ENCODE results near the gene SLC10A7.

SLC10A7 gene

DNA sequence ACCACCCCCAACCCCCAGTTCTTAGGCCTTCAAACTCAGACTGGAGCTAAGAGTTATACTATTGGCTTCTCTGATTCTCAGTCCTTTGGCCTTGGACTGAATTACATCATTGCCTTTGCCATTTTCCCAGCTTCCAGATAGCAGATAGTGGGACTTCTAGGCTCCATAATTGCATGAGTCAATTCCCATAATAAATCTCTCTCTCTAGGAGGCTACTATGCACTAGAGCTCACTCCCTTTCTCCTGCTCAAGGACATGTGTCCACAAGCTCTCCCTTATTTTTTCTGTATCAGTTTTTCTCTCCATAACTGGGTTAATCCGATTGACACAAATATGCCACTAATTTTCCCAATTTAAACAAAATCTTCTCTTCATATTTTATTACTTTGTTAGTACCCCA, 204.0 kb downstream of the SLC10A7 start:
- H3K9me3 Mint-ChIP-seq = no peaks in the 10 kb centered on the region

DNA sequence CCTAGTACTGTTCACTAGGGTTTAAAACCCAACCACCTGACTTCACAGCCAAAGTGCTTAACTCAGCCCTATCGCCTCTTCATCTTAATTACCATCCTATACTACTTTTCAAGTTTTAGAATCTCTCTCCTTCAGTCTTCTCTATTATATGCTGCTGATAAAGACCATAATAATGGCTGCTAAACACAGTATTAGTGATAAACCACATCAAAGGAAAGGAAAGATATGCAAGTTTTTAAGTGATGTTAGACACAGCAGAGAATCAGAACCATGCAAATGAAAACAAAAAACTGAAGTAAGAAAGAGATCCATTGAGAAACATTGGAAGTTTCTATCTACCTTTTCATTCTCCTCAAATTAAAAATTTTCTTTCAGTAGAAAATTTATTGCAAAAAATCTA, 206.6 kb downstream of the SLC10A7 start:
- DNase-seq (ENCODE audit: low spot score in 2 of 2) (no peak), ATAC-seq (ENCODE audit: low read depth) (no peak)
- no peaks in the 10 kb centered on the region for H3K27me3 Mint-ChIP-seq
- H3K4me1 Mint-ChIP-seq = peaks cover 7% of the 10 kb centered on the region
- no peak overlapping the region for H3K27ac Mint-ChIP-seq
- H3K36me3 Mint-ChIP-seq = peaks cover 2% of the 10 kb centered on the region
- no peak overlapping the region for H3K4me3 Mint-ChIP-seq
- H3K9me3 Mint-ChIP-seq = no peaks in the 10 kb centered on the region

More for the DNA sequence above, 204.0 kb downstream of the SLC10A7 start:
- H3K4me1 Mint-ChIP-seq = no peaks in the 10 kb centered on the region
- ATAC-seq (ENCODE audit: low read depth) (no peak), DNase-seq (ENCODE audit: low spot score in 2 of 2) (no peak)
- H3K36me3 Mint-ChIP-seq = peaks cover 3% of the 10 kb centered on the region
- no peak overlapping the region for H3K4me3 Mint-ChIP-seq
- H3K27ac Mint-ChIP-seq = no peak overlapping the region
- no peaks in the 10 kb centered on the region for H3K27me3 Mint-ChIP-seq

DNA sequence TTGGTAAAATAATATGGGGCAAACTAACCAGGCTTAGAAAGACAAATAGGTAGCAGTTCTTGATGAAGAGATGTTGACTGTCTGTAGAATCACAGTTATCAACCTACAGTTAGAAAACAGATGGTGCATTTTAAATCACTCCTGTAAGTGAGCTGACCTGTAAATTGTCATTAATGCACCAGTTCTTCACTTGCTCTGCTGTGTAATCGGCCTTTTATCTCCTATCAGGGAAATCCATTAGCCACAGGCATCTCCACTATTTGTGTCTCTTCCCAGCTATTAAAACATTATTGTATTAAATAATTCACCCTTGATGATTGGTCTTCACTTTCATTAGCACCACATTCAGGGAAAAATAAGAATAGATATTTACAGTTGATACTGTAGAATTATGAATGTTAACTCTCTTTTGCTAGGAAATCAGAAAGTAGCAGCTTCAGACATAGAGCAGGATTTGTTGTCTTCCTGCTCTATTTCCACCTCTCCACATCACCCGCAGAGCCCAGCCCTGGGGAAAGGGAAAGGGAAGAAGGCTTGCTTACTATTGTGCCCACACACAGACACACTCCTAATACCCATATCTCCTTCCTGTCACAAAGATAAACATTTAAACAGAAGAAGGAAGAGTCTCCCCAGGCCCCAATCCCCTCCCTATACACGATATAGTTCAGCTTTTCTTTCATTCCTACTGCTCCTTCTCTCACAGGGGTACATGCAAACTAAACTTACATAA, 210.3 kb downstream of the SLC10A7 start:
- Mint-ChIP-seq H3K27ac (peak overlapping the region; percentile 32), H3K9me3 (no peaks in the 10 kb centered on the region), H3K27me3 (no peaks in the 10 kb centered on the region), H3K4me1 (peaks cover 12% of the 10 kb centered on the region), H3K4me3 (no peak overlapping the region), H3K36me3 (peaks cover 4% of the 10 kb centered on the region)
- ATAC-seq (ENCODE audit: low read depth) = no peak
- no peak for DNase-seq (ENCODE audit: low spot score in 2 of 2)

DNA sequence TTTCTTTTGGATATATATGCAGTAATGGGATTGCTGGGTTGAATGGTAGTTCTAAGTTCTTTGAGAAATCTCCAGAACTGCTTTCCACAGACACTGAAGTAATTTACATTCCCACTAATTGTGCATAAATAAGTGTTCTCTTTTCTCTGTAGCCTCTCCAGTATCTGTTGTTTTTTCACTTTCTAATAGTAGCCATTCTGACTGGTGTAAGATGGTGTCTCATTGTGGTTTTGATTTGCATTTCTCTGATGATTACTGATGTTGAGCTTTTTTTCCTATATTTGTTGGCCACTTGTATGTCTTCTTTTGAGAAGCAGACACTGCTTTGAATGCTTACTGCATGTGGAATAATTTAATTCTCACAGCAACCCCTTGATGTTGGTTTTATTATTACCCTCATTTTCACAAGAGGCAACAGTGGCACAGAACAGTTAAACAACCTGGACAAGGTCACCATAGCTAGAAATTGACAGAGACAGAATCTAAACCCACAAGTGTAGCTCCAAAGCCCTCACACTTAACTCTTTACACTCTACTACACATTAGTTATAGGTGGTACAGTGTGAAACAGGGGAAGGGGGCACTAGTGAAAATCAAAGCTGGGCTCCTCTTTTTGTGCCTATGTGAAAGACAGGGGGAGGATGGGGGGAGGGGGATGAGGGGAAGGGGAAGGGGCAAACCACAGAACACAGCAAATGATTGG, 211.3 kb downstream of the SLC10A7 start:
- ATAC-seq (ENCODE audit: low read depth) (no peak), DNase-seq (ENCODE audit: low spot score in 2 of 2) (no peak)
- no peak overlapping the region for H3K27ac Mint-ChIP-seq
- peaks cover 6% of the 10 kb centered on the region for H3K36me3 Mint-ChIP-seq
- H3K4me3 Mint-ChIP-seq = no peak overlapping the region
- no peaks in the 10 kb centered on the region for H3K9me3 Mint-ChIP-seq
- H3K4me1 Mint-ChIP-seq = peaks cover 12% of the 10 kb centered on the region
- H3K27me3 Mint-ChIP-seq = no peaks in the 10 kb centered on the region

DNA sequence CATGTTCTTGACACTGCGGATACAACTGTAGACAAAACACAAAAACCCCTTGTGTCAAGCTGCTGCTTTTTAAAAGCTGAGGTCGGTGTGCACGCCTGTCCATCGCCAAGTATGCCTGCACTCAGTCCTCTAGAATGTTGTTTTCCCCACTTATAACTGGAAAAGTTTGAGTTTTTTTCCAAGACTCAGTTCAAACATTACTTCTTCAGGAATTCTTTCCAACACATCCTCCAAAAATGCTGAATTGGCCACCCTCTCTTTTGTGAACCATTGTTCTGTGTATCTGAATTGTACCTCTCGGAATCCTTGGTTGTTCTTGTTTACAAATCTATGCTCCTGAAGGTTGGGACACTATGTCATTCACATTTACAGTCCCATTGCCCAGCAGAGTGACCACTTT, 212.8 kb downstream of the SLC10A7 start:
- DNase-seq (ENCODE audit: low spot score in 2 of 2) (no peak), ATAC-seq (ENCODE audit: low read depth) (no peak)
- no peaks in the 10 kb centered on the region for H3K9me3 Mint-ChIP-seq
- peaks cover 8% of the 10 kb centered on the region for H3K36me3 Mint-ChIP-seq
- no peak overlapping the region for H3K4me3 Mint-ChIP-seq
- no peak overlapping the region for H3K27ac Mint-ChIP-seq
- H3K4me1 Mint-ChIP-seq = peaks cover 12% of the 10 kb centered on the region
- H3K27me3 Mint-ChIP-seq = no peaks in the 10 kb centered on the region

GRCh38 chr4:146302822-146303221, 218.9 kb downstream of the SLC10A7 start:
- H3K4me3 Mint-ChIP-seq = no peak overlapping the region
- ATAC-seq (ENCODE audit: low read depth) = no peak

DNA sequence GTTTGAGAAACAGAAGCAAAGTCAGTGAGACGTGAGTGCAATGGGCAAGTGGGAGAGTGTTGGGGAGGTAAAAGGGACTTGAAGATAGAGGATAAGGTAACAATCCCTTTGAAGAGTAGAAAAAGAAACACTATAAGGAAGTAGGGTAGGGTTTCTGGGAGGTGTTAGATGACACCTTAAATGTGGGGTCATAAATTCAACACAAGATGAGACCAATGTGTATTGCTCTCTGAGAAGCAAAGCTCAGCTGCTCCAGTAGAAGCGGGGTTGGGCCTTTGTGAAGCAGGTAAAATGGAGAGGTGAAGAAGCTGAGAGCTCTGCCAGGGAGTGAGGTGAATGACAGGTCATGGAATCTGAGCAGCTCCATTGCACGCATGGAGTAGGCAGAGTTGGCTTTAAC, 222.1 kb downstream of the SLC10A7 start:
- Mint-ChIP-seq H3K27me3 (no peaks in the 10 kb centered on the region), H3K36me3 (peaks cover 23% of the 10 kb centered on the region), H3K27ac (no peak overlapping the region), H3K9me3 (no peaks in the 10 kb centered on the region), H3K4me3 (no peak overlapping the region), H3K4me1 (peaks cover 2% of the 10 kb centered on the region)
- ATAC-seq (ENCODE audit: low read depth) = no peak
- no peak for DNase-seq (ENCODE audit: low spot score in 2 of 2)

More at GRCh38 chr4:146302822-146303221, 218.9 kb downstream of the SLC10A7 start:
- peaks cover 4% of the 10 kb centered on the region for H3K4me1 Mint-ChIP-seq
- no peak for DNase-seq (ENCODE audit: low spot score in 2 of 2)
- H3K9me3 Mint-ChIP-seq = no peaks in the 10 kb centered on the region
- no peak overlapping the region for H3K27ac Mint-ChIP-seq
- H3K27me3 Mint-ChIP-seq = no peaks in the 10 kb centered on the region
- H3K36me3 Mint-ChIP-seq = peaks cover 25% of the 10 kb centered on the region

DNA sequence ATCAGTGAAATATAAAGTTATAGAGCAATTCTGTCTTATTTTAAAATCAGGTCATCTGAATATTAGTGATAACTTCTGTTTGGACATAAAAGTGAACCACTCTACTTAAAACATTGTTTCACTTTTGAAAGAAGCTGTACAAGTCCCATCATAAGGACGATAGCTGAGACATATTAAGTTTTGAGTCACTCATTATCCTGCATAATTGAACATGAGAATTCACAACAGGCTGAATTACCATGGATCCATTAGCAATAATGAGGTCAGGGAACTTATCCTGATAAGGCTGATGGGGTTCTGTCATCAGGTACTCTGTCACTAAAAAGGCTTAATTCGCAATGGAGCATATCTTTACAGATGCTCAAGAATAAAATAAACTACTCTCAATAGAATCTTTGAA, 227.0 kb downstream of the SLC10A7 start:
- ATAC-seq (ENCODE audit: low read depth) (no peak), DNase-seq (ENCODE audit: low spot score in 2 of 2) (no peak)
- no peaks in the 10 kb centered on the region for H3K27me3 Mint-ChIP-seq
- no peaks in the 10 kb centered on the region for H3K4me1 Mint-ChIP-seq
- no peak overlapping the region for H3K27ac Mint-ChIP-seq
- H3K9me3 Mint-ChIP-seq = peaks cover 2% of the 10 kb centered on the region
- H3K4me3 Mint-ChIP-seq = no peak overlapping the region
- H3K36me3 Mint-ChIP-seq = peaks cover 25% of the 10 kb centered on the region

DNA sequence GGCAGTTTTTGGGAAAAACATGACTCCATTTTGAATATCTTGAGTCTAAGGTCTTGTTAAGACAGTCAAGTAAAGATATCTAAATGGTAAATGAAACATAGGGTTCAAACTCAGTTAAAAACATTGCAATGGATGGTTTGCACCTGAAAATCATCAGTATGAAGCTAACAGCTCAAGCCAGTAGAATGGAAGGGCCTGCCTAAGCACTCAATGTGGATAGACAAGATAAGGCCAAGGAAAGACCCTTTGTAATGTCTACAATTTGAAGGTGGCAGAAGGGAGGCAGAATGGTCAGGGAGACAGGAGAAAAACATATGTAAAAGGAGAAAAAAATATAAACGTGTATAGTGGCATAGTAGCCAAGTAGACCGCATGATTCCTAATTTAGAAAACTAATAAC, 229.2 kb downstream of the SLC10A7 start:
- Mint-ChIP-seq H3K27ac (no peak overlapping the region), H3K27me3 (no peaks in the 10 kb centered on the region), H3K36me3 (peaks cover 22% of the 10 kb centered on the region), H3K9me3 (peaks cover 2% of the 10 kb centered on the region), H3K4me3 (no peak overlapping the region), H3K4me1 (no peaks in the 10 kb centered on the region)
- DNase-seq (ENCODE audit: low spot score in 2 of 2) = no peak
- ATAC-seq (ENCODE audit: low read depth) = no peak

DNA sequence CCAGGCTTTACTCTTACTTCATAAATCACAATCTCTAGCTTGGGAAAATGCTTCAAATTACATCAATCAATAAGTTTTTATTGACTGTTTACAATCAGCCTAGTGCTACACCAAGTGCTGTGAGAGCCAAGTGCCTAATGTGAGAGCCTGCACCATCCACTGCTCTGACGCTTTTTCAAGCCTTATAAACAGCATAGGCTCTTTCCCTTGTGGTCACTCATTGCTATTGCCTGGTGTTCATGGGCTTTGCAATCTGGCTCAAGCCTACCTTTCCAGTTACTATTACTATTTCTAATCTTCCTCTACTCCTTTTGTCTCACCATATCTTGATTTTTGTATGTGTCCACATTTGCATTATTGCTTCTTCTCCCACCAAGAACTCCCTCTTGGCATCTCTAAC, 230.4 kb downstream of the SLC10A7 start:
- Mint-ChIP-seq H3K27ac (no peak overlapping the region), H3K4me1 (no peaks in the 10 kb centered on the region), H3K4me3 (no peak overlapping the region), H3K36me3 (peaks cover 22% of the 10 kb centered on the region), H3K27me3 (no peaks in the 10 kb centered on the region), H3K9me3 (peaks cover 2% of the 10 kb centered on the region)
- ATAC-seq (ENCODE audit: low read depth) (no peak), DNase-seq (ENCODE audit: low spot score in 2 of 2) (no peak)

- peaks cover 2% of the 10 kb centered on the region for H3K9me3 Mint-ChIP-seq
- H3K36me3 Mint-ChIP-seq = peaks cover 14% of the 10 kb centered on the region
- H3K27me3 Mint-ChIP-seq = no peaks in the 10 kb centered on the region
- H3K4me1 Mint-ChIP-seq = no peaks in the 10 kb centered on the region
- DNase-seq (ENCODE audit: low spot score in 2 of 2) (no peak), ATAC-seq (ENCODE audit: low read depth) (no peak)
- no peak overlapping the region for H3K27ac Mint-ChIP-seq
- H3K4me3 Mint-ChIP-seq = no peak overlapping the region
These were observed 233.5 kb downstream of the SLC10A7 start for GRCh38 chr4:146288193-146288592.

- H3K27me3 Mint-ChIP-seq = no peaks in the 10 kb centered on the region
- H3K4me1 Mint-ChIP-seq = no peaks in the 10 kb centered on the region
- DNase-seq (ENCODE audit: low spot score in 2 of 2) (no peak), ATAC-seq (ENCODE audit: low read depth) (no peak)
- no peak overlapping the region for H3K4me3 Mint-ChIP-seq
- no peaks in the 10 kb centered on the region for H3K9me3 Mint-ChIP-seq
- peaks cover 7% of the 10 kb centered on the region for H3K36me3 Mint-ChIP-seq
- H3K27ac Mint-ChIP-seq = no peak overlapping the region
These were observed 236.7 kb downstream of the SLC10A7 start for GRCh38 chr4:146285037-146285436.

DNA sequence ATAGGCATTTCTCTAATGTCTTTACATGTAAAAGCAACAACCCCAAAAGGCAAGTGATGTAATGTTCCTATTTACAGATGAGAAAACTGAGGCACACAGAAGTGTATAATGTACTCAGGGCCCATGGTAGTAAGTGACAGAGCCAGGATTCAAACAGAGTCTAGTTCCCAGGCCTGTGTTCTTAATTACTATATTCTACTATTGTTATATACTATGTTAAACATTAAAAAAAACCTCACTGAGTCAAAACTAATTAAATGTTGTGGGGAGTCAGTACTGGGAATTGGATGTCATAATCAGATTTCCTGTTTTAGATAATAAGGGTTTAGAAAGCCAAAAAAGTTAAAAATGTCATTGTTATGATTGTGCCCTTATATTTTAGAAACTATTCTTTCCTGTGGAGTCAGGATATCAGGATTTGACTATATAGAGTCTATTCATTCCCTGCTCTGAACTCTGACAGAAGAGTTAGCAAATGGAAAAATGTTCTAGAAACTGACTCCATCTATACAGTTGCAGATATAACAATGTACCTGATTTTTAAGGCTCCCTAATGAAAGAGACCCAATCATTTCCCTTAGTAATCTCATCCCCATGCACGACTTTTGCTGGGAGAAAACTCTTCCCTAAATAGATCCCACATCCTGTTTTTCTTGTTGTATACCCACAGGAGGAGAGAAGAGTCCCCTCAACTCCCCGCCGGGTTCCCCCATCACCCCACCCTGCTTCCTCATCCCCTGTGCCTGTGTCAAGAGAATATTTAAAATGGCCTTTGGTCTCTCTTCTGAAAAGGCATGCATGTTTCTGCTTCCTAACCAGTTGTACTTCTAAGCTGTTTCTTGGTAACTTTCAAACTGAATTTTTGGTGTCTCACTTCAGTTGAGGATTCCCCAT, 237.7 kb downstream of the SLC10A7 start:
- Mint-ChIP-seq H3K36me3 (peaks cover 7% of the 10 kb centered on the region), H3K27me3 (no peaks in the 10 kb centered on the region), H3K9me3 (no peaks in the 10 kb centered on the region), H3K4me1 (no peaks in the 10 kb centered on the region), H3K27ac (no peak overlapping the region), H3K4me3 (no peak overlapping the region)
- DNase-seq (ENCODE audit: low spot score in 2 of 2) (no peak), ATAC-seq (ENCODE audit: low read depth) (no peak)

- ATAC-seq (ENCODE audit: low read depth) = no peak
These were observed 239.1 kb downstream of the SLC10A7 start for GRCh38 chr4:146282657-146283056.

More at GRCh38 chr4:146282657-146283056, 239.1 kb downstream of the SLC10A7 start:
- Mint-ChIP-seq H3K4me1 (no peaks in the 10 kb centered on the region), H3K4me3 (no peak overlapping the region), H3K36me3 (peaks cover 5% of the 10 kb centered on the region), H3K27me3 (no peaks in the 10 kb centered on the region), H3K9me3 (no peaks in the 10 kb centered on the region), H3K27ac (no peak overlapping the region)
- DNase-seq (ENCODE audit: low spot score in 2 of 2) = no peak
